A549 (cell line): Measurements from ENCODE around the gene ADAP1. TPM values are rescaled to one million over a fixed set of nuclear protein-coding genes. Genes with fewer than 3 reads are reported as not detected.

Source experiments
- ATAC-seq, 2 experiments: fragments of 200-7000 bp in 1 of 2; fragments of >200 bp in 1 of 2; cut with Nextera tagmentation in 1 of 2; cut with Tn5 transposase in 1 of 2; 3 replicates each; pipeline versions ENCODE4 v1.8.0 to v1.9.1; 2018 to 2020; ENCODE audit warnings: mild to moderate bottlenecking in 1 of 2, moderate library complexity in 1 of 2
- CTCF ChIA-PET: fragments of 300-600 bp; sonication (Branson Sonifier 250); formaldehyde crosslinking; extraction: SDS; loops from one replicate; lab custom pipeline; 2021; ENCODE audit warnings: antibody characterized with exemption, inconsistent platforms; lab: Yijun Ruan, JAX
- POLR2A ChIA-PET: fragments of 350-600 bp; formaldehyde crosslinking; extraction: SDS; loops from one replicate; lab custom pipeline; 2021; ENCODE audit warnings: antibody characterized with exemption, inconsistent platforms; lab: Yijun Ruan, JAX
- DNase-seq, 2 experiments: peaks; one replicate each; pipeline versions ENCODE4 v3.0.0 to v3.0.0-alpha.2; 2011 to 2016; ENCODE audit warnings: low read depth in 1 of 2, low spot score in 1 of 2
- FAIRE-seq: peaks from 2 replicates; lab custom pipeline; 2011; peaks lifted over from hg19 to GRCh38; lab: Jason Lieb, UNC
- H3K27ac ChIP-seq, 2 experiments: fragments of >200 bp; sonication (Bioruptor Twin); formaldehyde crosslinking; 3 replicates each; pipeline ENCODE4 v1.5.1; 2016 to 2017
- H3K4me1 ChIP-seq: fragments of >200 bp; sonication (Bioruptor Twin); formaldehyde crosslinking; 3 replicates; pipeline ENCODE4 v1.6.1; 2016
- H3K4me2 ChIP-seq: fragments of >200 bp; sonication (Bioruptor Twin); formaldehyde crosslinking; 3 replicates; pipeline ENCODE4 v1.6.1; 2016
- H3K4me3 ChIP-seq: fragments of >200 bp; sonication (Bioruptor Twin); formaldehyde crosslinking; 3 replicates; pipeline ENCODE4 v1.5.1; 2016
- H3K9me3 ChIP-seq: fragments of >200 bp; sonication (Bioruptor Twin); formaldehyde crosslinking; 3 replicates; pipeline ENCODE4 v1.6.1; 2016
- ATOH8 ChIP-seq: fragments of 250-450 bp; sonication (Bioruptor Pico); IDR thresholded peaks from 2 replicates; pipeline ENCODE4 v1.5.0; 2020; ENCODE audit warnings: low read depth, mild to moderate bottlenecking, moderate library complexity
- CEBPB ChIP-seq, 2 experiments: fragments of >200 bp in 1 of 2; sonication (Bioruptor Twin) in 1 of 2; formaldehyde crosslinking in 1 of 2; IDR thresholded peaks; 2 replicates each; pipeline ENCODE4 v1.6.1; 2012 to 2016
- CHD2 ChIP-seq: fragments of 150-350 bp; IDR thresholded peaks from 2 replicates; pipeline ENCODE4 v1.6.1; 2014; ENCODE audit warnings: low read length; ENCODE audit not compliant: partially characterized antibody
- CTCF ChIP-seq: fragments of >200 bp; sonication (Bioruptor Twin); formaldehyde crosslinking; IDR thresholded peaks from 3 replicates; pipeline ENCODE4 v1.5.1; 2016
- FOSL2 ChIP-seq, 2 experiments: fragments of 450-650 bp in 1 of 2; fragments of >200 bp in 1 of 2; sonication (Bioruptor Twin) in 1 of 2; formaldehyde crosslinking; IDR thresholded peaks; 2 replicates each; pipeline versions ENCODE4 v1.5.0 to v1.6.1; 2016 to 2020; ENCODE audit warnings: mild to moderate bottlenecking in 1 of 2, moderate library complexity in 1 of 2
- HOXB5 ChIP-seq: fragments of 250-450 bp; sonication (Bioruptor Pico); IDR thresholded peaks from 2 replicates; pipeline ENCODE4 v1.5.0; 2020; ENCODE audit warnings: mild to moderate bottlenecking, moderate library complexity
- JUN ChIP-seq, 2 experiments: fragments of >200 bp; sonication (Bioruptor Twin); formaldehyde crosslinking; IDR thresholded peaks; 2 replicates in 1 of 2; 3 replicates in 1 of 2; pipeline ENCODE4 v1.6.1; 2016 to 2017
- MAX ChIP-seq: IDR thresholded peaks from 2 replicates; pipeline ENCODE4 v1.6.1; 2012
- NFE2L2 ChIP-seq: fragments of 150-350 bp; conservative IDR thresholded peaks from 2 replicates; pipeline ENCODE4 v1.6.1; 2014; ENCODE audit warnings: low read length
- POLR2A ChIP-seq: IDR thresholded peaks from 2 replicates; pipeline ENCODE4 v1.6.1; 2012; ENCODE audit warnings: mild to moderate bottlenecking, low read length
- RAD21 ChIP-seq, 2 experiments: fragments of >200 bp in 1 of 2; sonication (Bioruptor Twin) in 1 of 2; formaldehyde crosslinking in 1 of 2; IDR thresholded peaks in 1 of 2; conservative IDR thresholded peaks in 1 of 2; 2 replicates in 1 of 2; 3 replicates in 1 of 2; pipeline ENCODE4 v1.6.1; 2012 to 2018; ENCODE audit warnings: inconsistent platforms in 1 of 2
- RCOR1 ChIP-seq: fragments of 150-350 bp; IDR thresholded peaks from 2 replicates; pipeline ENCODE4 v1.6.1; 2014; ENCODE audit warnings: antibody characterized with exemption, low read length, low read depth
- REST ChIP-seq: fragments of 200-600 bp; sonication (generic); IDR thresholded peaks from 2 replicates; pipeline ENCODE4 v1.6.1; 2016; ENCODE audit warnings: antibody characterized with exemption, mild to moderate bottlenecking, moderate library complexity
- TFCP2L1 ChIP-seq: fragments of 250-450 bp; sonication (Bioruptor Pico); IDR thresholded peaks from 2 replicates; pipeline ENCODE4 v1.5.0; 2021; ENCODE audit warnings: mild to moderate bottlenecking
- ZFP36 ChIP-seq: fragments of 450-650 bp; IDR thresholded peaks from 2 replicates; pipeline ENCODE4 v1.6.1; 2014; ENCODE audit warnings: borderline replicate concordance; ENCODE audit not compliant: partially characterized antibody
- WGBS: methylation state at CpG from one replicate; pipeline ENCODE4 v1.1.6; 2017; ENCODE audit errors: missing lambda C conversion rate; 5-methylcytosine and 5-hydroxymethylcytosine counted together
- polyA plus RNA-seq, 4 experiments: library from polyadenylated mRNA; depleted of rRNA in 3 of 4; stranded (reverse); fragments of >200 nt; fragmentation: RNase III in 1 of 4; extraction: RNeasy Plus Mini Kit Qiagen cat#74134 plus additional on column Dnase treatment in 1 of 4; gene quantifications; 2 replicates in 3 of 4; 3 replicates in 1 of 4; pipeline ENCODE4 v1.2.3, GENCODE V29; 2011 to 2017

ADAP1 gene
- polyA plus RNA-seq, 2 of the 4 experiments (the other 2 are of a cell fraction), result 1.7 to 2.5 TPM

- H3K4me2 ChIP-seq, result no peak overlapping the region
- TF ChIP-seq RCOR1 (no peak), JUN (IDR thresholded peaks at IDR 0.05) (0 out of 5 replicates have a peak, but pooled peaks of 1 of the 2 experiments have one; percentile 5), ATOH8 (CRISPR knock-in tag) (no peak), FOSL2 (IDR thresholded peaks at IDR 0.05) (no peak), FOSL2 (CRISPR knock-in tag; IDR thresholded peaks at IDR 0.05) (no peak), NFE2L2 (no peak)
- CTCF ChIA-PET, result interaction anchor here (1.3 to 1.6 kb wide), 3 partner anchors 9 to 30 kb away, joined by 3 to 5 read pairs (median 3); partner anchors contain the start of gene ADAP1
- H3K9me3 ChIP-seq, result no peaks in the 10 kb centered on the region
- no peak overlapping the region for H3K4me3 ChIP-seq
- WGBS, result 80% methylated on average over 18 of the region's 37 CpGs
- H3K4me1 ChIP-seq, result no peaks in the 10 kb centered on the region
- H3K27ac ChIP-seq, result no peak overlapping the region
- DNase-seq (no peak), ATAC-seq (no peak; a peak in 1 of 6 replicates), FAIRE-seq (no peak)
- POLR2A ChIA-PET, result no interaction called here
Measured at GRCh38 chr7:963236-964078, 9.0 kb upstream of the ADAP1 start.

- FAIRE-seq (no peak), ATAC-seq (no peak), DNase-seq (no peak)
- Histone ChIP-seq H3K4me3 (no peak overlapping the region), H3K4me1 (no peaks in the 10 kb centered on the region), H3K9me3 (no peaks in the 10 kb centered on the region), H3K27ac (no peak overlapping the region), H3K4me2 (no peak overlapping the region)
- TF ChIP-seq POLR2A, result no peak
- no peak for TF ChIP-seq CHD2
- no peak for TF ChIP-seq HOXB5
- no peak for TF ChIP-seq TFCP2L1
- no peak for TF ChIP-seq REST
- no peak for TF ChIP-seq MAX
- TF ChIP-seq RAD21 (conservative IDR thresholded peaks at IDR 0.05 in 1 of 2, IDR thresholded peaks at IDR 0.05 in 1 of 2), result no peak
- no peak for TF ChIP-seq CEBPB (IDR thresholded peaks at IDR 0.05)
- no peak for TF ChIP-seq CTCF
- no peak for TF ChIP-seq ZFP36
- no peak for TF ChIP-seq RCOR1
- CTCF ChIA-PET, result interaction anchor here (1.5 to 1.6 kb wide), 2 partner anchors 10 to 31 kb away, joined by 3 to 5 read pairs; no protein-coding TSS in a partner anchor
- POLR2A ChIA-PET, result no interaction called here
- WGBS, result 70% methylated on average over 8 of the region's 17 CpGs
Measured at GRCh38 chr7:962401-963081, 8.1 kb upstream of the ADAP1 start.
